Measurements from ENCODE around the gene CCSER1.
"Not testable (repeated sequence)": the region's sequence is repeated elsewhere in the genome, so short reads cannot be mapped to it uniquely, and the experiment has no call there.

CCSER1 gene

GRCh38 chr4:91226867-91227266 lies 1099.7 kb downstream of the CCSER1 start:
- Histone ChIP-seq H3K4me3 (ENCODE audit: low read length in 2 of 2) (no peak overlapping the region), H3K4me1 (ENCODE audit: control insufficient read depth, insufficient read depth, low read length) (no peaks in the 10 kb centered on the region), H3K27ac (ENCODE audit: low read length) (no peak overlapping the region), H3K9ac (ENCODE audit: low read length in 2 of 2) (no peak overlapping the region), H3K9me3 (ENCODE audit: control insufficient read depth in 2 of 2, low read length in 2 of 2) (no peaks in the 10 kb centered on the region), H3K27me3 (ENCODE audit: control insufficient read depth in 1 of 2, insufficient read depth in 2 of 2, low read length in 2 of 2) (no peaks in the 10 kb centered on the region), H3K36me3 (ENCODE audit: control insufficient read depth in 2 of 2, insufficient read depth in 2 of 2, low read length in 2 of 2) (no peaks in the 10 kb centered on the region)

DNA sequence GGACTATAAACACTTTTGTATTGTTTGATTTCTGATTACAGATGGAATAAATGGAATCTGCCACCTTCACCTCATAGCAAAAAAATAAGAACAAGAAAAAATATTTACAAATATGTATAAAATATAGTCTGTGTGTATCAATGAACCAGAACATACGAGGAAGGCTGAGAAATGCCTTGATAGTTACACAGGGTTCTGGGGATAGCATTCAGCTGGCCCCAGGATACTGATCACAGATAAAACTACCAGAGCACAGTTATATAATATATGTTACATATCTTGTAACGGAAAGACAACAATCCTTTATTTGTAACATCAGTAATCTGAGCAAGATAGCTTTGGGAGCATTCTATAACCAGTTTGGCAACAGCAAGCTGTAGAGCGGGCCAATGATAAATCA lies 1101.5 kb downstream of the CCSER1 start:
- no peak overlapping the region for H3K4me3 ChIP-seq (ENCODE audit: low read length in 2 of 2)
- H3K4me1 ChIP-seq (ENCODE audit: control insufficient read depth, insufficient read depth, low read length): no peaks in the 10 kb centered on the region
- H3K9me3 ChIP-seq (ENCODE audit: control insufficient read depth in 2 of 2, low read length in 2 of 2): no peaks in the 10 kb centered on the region
- H3K27ac ChIP-seq (ENCODE audit: low read length): no peak overlapping the region
- H3K9ac ChIP-seq (ENCODE audit: low read length in 2 of 2): no peak overlapping the region
- H3K27me3 ChIP-seq (ENCODE audit: control insufficient read depth in 1 of 2, insufficient read depth in 2 of 2, low read length in 2 of 2): no peaks in the 10 kb centered on the region
- no peaks in the 10 kb centered on the region for H3K36me3 ChIP-seq (ENCODE audit: control insufficient read depth in 2 of 2, insufficient read depth in 2 of 2, low read length in 2 of 2)

DNA sequence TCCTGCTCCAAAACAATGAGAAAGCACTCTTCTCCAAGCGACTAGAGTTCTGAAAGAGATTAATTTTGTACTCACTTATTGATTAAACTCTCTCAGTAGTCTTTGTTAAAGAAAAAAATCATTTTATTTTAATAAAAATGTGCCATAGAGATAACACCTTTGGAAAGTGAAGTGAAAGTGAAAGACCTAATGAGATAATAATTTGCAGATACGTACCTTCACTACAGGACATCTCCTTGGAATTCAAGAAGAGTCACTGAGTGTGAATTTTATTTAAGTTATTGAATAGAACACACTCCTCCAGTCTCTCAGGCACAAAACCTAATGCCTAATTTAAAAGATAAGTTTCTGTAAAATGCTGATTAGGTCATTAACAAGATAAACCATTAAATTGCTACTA lies 1106.0 kb downstream of the CCSER1 start:
- Histone ChIP-seq H3K9me3 (ENCODE audit: control insufficient read depth in 2 of 2, low read length in 2 of 2) (no peaks in the 10 kb centered on the region), H3K27me3 (ENCODE audit: control insufficient read depth in 1 of 2, insufficient read depth in 2 of 2, low read length in 2 of 2) (no peaks in the 10 kb centered on the region), H3K4me3 (ENCODE audit: low read length in 2 of 2) (no peak overlapping the region), H3K27ac (ENCODE audit: low read length) (no peak overlapping the region), H3K4me1 (ENCODE audit: control insufficient read depth, insufficient read depth, low read length) (no peaks in the 10 kb centered on the region), H3K9ac (ENCODE audit: low read length in 2 of 2) (no peak overlapping the region), H3K36me3 (ENCODE audit: control insufficient read depth in 2 of 2, insufficient read depth in 2 of 2, low read length in 2 of 2) (no peaks in the 10 kb centered on the region)

- H3K4me3 ChIP-seq (ENCODE audit: low read length in 2 of 2): no peak overlapping the region
- H3K27me3 ChIP-seq (ENCODE audit: control insufficient read depth in 1 of 2, insufficient read depth in 2 of 2, low read length in 2 of 2): no peaks in the 10 kb centered on the region
- H3K9me3 ChIP-seq (ENCODE audit: control insufficient read depth in 2 of 2, low read length in 2 of 2): peaks cover 0 to 8% of the 10 kb centered on the region in 2 donors
- H3K9ac ChIP-seq (ENCODE audit: low read length in 2 of 2): no peak overlapping the region
- no peaks in the 10 kb centered on the region for H3K4me1 ChIP-seq (ENCODE audit: control insufficient read depth, insufficient read depth, low read length)
- H3K27ac ChIP-seq (ENCODE audit: low read length): no peak overlapping the region
- H3K36me3 ChIP-seq (ENCODE audit: control insufficient read depth in 2 of 2, insufficient read depth in 2 of 2, low read length in 2 of 2): no peaks in the 10 kb centered on the region
These were observed 1115.9 kb downstream of the CCSER1 start for GRCh38 chr4:91243132-91243531.

GRCh38 chr4:91256043-91256442 lies 1128.8 kb downstream of the CCSER1 start:
- no peak overlapping the region for H3K9ac ChIP-seq (ENCODE audit: low read length in 2 of 2)
- no peaks in the 10 kb centered on the region for H3K36me3 ChIP-seq (ENCODE audit: control insufficient read depth in 2 of 2, insufficient read depth in 2 of 2, low read length in 2 of 2)
- no peak overlapping the region for H3K4me3 ChIP-seq (ENCODE audit: low read length in 2 of 2)
- no peaks in the 10 kb centered on the region for H3K4me1 ChIP-seq (ENCODE audit: control insufficient read depth, insufficient read depth, low read length)
- H3K27ac ChIP-seq (ENCODE audit: low read length): no peak overlapping the region
- no peaks in the 10 kb centered on the region for H3K9me3 ChIP-seq (ENCODE audit: control insufficient read depth in 2 of 2, low read length in 2 of 2)
- no peaks in the 10 kb centered on the region for H3K27me3 ChIP-seq (ENCODE audit: control insufficient read depth in 1 of 2, insufficient read depth in 2 of 2, low read length in 2 of 2)

DNA sequence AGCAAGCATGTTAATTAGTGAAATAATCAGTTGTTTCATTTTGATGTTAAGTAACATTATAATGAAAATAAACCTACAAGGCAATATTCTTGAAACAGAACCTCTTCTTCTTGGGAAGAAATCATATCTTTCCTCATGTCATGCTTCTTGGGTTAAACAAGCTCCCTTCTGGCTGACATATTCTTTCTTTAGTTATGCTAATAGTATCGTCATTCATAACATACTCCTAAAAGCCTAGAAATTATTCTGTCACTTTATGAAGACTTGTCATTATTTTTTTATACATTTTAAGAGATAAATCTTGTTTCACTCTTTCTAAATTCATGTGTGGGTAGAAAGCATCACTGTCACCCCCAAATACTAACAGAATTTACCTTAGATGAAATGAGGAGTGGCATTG lies 1129.6 kb downstream of the CCSER1 start:
- no peaks in the 10 kb centered on the region for H3K9me3 ChIP-seq (ENCODE audit: control insufficient read depth in 2 of 2, low read length in 2 of 2)
- no peak overlapping the region for H3K9ac ChIP-seq (ENCODE audit: low read length in 2 of 2)
- H3K27ac ChIP-seq (ENCODE audit: low read length): no peak overlapping the region
- H3K4me1 ChIP-seq (ENCODE audit: control insufficient read depth, insufficient read depth, low read length): no peaks in the 10 kb centered on the region
- H3K27me3 ChIP-seq (ENCODE audit: control insufficient read depth in 1 of 2, insufficient read depth in 2 of 2, low read length in 2 of 2): no peaks in the 10 kb centered on the region
- H3K4me3 ChIP-seq (ENCODE audit: low read length in 2 of 2): no peak overlapping the region
- H3K36me3 ChIP-seq (ENCODE audit: control insufficient read depth in 2 of 2, insufficient read depth in 2 of 2, low read length in 2 of 2): no peaks in the 10 kb centered on the region

GRCh38 chr4:91257721-91258120 lies 1130.5 kb downstream of the CCSER1 start:
- Histone ChIP-seq H3K4me1 (ENCODE audit: control insufficient read depth, insufficient read depth, low read length) (no peaks in the 10 kb centered on the region), H3K27ac (ENCODE audit: low read length) (no peak overlapping the region), H3K36me3 (ENCODE audit: control insufficient read depth in 2 of 2, insufficient read depth in 2 of 2, low read length in 2 of 2) (no peaks in the 10 kb centered on the region), H3K9ac (ENCODE audit: low read length in 2 of 2) (no peak overlapping the region), H3K9me3 (ENCODE audit: control insufficient read depth in 2 of 2, low read length in 2 of 2) (no peaks in the 10 kb centered on the region), H3K4me3 (ENCODE audit: low read length in 2 of 2) (no peak overlapping the region), H3K27me3 (ENCODE audit: control insufficient read depth in 1 of 2, insufficient read depth in 2 of 2, low read length in 2 of 2) (no peaks in the 10 kb centered on the region)

DNA sequence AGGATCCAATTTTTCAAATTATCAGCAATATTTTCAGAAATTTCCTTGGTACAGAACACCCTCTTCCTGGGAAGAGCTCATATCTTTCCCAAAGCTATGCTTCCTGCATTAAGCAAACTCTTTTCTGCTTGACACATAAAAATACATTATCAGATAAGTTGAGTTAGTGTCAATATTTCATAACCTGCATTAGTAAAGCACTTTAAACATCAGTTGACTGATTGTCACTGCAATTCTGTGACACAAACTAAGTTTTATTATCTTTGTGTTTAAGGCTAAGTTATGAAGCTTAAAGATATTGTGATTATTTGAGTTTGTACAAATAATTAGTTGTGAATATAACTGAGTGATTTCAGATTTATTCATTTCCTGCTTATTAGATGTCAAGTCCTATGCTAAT lies 1131.1 kb downstream of the CCSER1 start:
- no peak overlapping the region for H3K27ac ChIP-seq (ENCODE audit: low read length)
- H3K9ac ChIP-seq (ENCODE audit: low read length in 2 of 2): no peak overlapping the region
- H3K4me3 ChIP-seq (ENCODE audit: low read length in 2 of 2): no peak overlapping the region
- H3K27me3 ChIP-seq (ENCODE audit: control insufficient read depth in 1 of 2, insufficient read depth in 2 of 2, low read length in 2 of 2): no peaks in the 10 kb centered on the region
- H3K9me3 ChIP-seq (ENCODE audit: control insufficient read depth in 2 of 2, low read length in 2 of 2): no peaks in the 10 kb centered on the region
- no peaks in the 10 kb centered on the region for H3K36me3 ChIP-seq (ENCODE audit: control insufficient read depth in 2 of 2, insufficient read depth in 2 of 2, low read length in 2 of 2)
- no peaks in the 10 kb centered on the region for H3K4me1 ChIP-seq (ENCODE audit: control insufficient read depth, insufficient read depth, low read length)

DNA sequence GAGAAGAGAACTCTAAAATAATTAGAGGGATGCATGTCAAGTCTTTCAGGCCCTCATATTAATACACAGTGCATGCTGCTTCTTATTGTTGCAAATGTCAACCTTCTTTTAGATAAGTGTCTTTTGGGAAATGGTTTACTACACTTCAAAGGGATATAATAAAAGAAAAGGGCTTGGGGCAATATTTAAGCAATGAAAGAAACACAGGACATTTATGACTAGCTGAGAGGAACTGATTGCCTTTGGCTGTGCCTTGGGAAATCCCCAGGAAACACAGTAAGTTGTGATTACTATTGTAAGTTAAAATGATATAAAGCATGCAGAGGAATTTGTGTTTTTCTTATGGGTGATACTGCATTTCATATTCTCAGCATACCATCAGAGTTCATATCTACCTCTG lies 1140.3 kb downstream of the CCSER1 start:
- no peaks in the 10 kb centered on the region for H3K36me3 ChIP-seq (ENCODE audit: control insufficient read depth in 2 of 2, insufficient read depth in 2 of 2, low read length in 2 of 2)
- no peaks in the 10 kb centered on the region for H3K4me1 ChIP-seq (ENCODE audit: control insufficient read depth, insufficient read depth, low read length)
- no peak overlapping the region for H3K4me3 ChIP-seq (ENCODE audit: low read length in 2 of 2)
- no peak overlapping the region for H3K27ac ChIP-seq (ENCODE audit: low read length)
- H3K27me3 ChIP-seq (ENCODE audit: control insufficient read depth in 1 of 2, insufficient read depth in 2 of 2, low read length in 2 of 2): no peaks in the 10 kb centered on the region
- H3K9ac ChIP-seq (ENCODE audit: low read length in 2 of 2): no peak overlapping the region
- no peaks in the 10 kb centered on the region for H3K9me3 ChIP-seq (ENCODE audit: control insufficient read depth in 2 of 2, low read length in 2 of 2)

- not testable (repeated sequence) for H3K9ac ChIP-seq (ENCODE audit: low read length in 2 of 2); H3K36me3 ChIP-seq (ENCODE audit: control insufficient read depth in 2 of 2, insufficient read depth in 2 of 2, low read length in 2 of 2); H3K4me1 ChIP-seq (ENCODE audit: control insufficient read depth, insufficient read depth, low read length); H3K4me3 ChIP-seq (ENCODE audit: low read length in 2 of 2); H3K27me3 ChIP-seq (ENCODE audit: control insufficient read depth in 1 of 2, insufficient read depth in 2 of 2, low read length in 2 of 2); H3K27ac ChIP-seq (ENCODE audit: low read length); H3K9me3 ChIP-seq (ENCODE audit: control insufficient read depth in 2 of 2, low read length in 2 of 2)
These were observed 1141.3 kb downstream of the CCSER1 start for GRCh38 chr4:91268481-91268880.

GRCh38 chr4:91268913-91269312 lies 1141.7 kb downstream of the CCSER1 start:
- no peak overlapping the region for H3K4me3 ChIP-seq (ENCODE audit: low read length in 2 of 2)
- H3K4me1 ChIP-seq (ENCODE audit: control insufficient read depth, insufficient read depth, low read length): no peaks in the 10 kb centered on the region
- H3K9ac ChIP-seq (ENCODE audit: low read length in 2 of 2): no peak overlapping the region
- H3K9me3 ChIP-seq (ENCODE audit: control insufficient read depth in 2 of 2, low read length in 2 of 2): no peaks in the 10 kb centered on the region
- H3K36me3 ChIP-seq (ENCODE audit: control insufficient read depth in 2 of 2, insufficient read depth in 2 of 2, low read length in 2 of 2): no peaks in the 10 kb centered on the region
- no peak overlapping the region for H3K27ac ChIP-seq (ENCODE audit: low read length)
- no peaks in the 10 kb centered on the region for H3K27me3 ChIP-seq (ENCODE audit: control insufficient read depth in 1 of 2, insufficient read depth in 2 of 2, low read length in 2 of 2)

GRCh38 chr4:91279899-91280298 lies 1152.7 kb downstream of the CCSER1 start:
- Histone ChIP-seq H3K27ac (ENCODE audit: low read length) (no peak overlapping the region), H3K36me3 (ENCODE audit: control insufficient read depth in 2 of 2, insufficient read depth in 2 of 2, low read length in 2 of 2) (no peaks in the 10 kb centered on the region), H3K4me1 (ENCODE audit: control insufficient read depth, insufficient read depth, low read length) (no peaks in the 10 kb centered on the region), H3K9ac (ENCODE audit: low read length in 2 of 2) (no peak overlapping the region), H3K27me3 (ENCODE audit: control insufficient read depth in 1 of 2, insufficient read depth in 2 of 2, low read length in 2 of 2) (no peaks in the 10 kb centered on the region), H3K4me3 (ENCODE audit: low read length in 2 of 2) (no peak overlapping the region), H3K9me3 (ENCODE audit: control insufficient read depth in 2 of 2, low read length in 2 of 2) (no peaks in the 10 kb centered on the region)

Measured in stomach smooth muscle (tissue), 2 donors.